ENCODE data around the gene LCMT1. TPM values are rescaled to one million over a fixed set of nuclear protein-coding genes. Genes with fewer than 3 reads are reported as not detected.
A peak's percentile ranks its signal among the peaks of the same experiment; 100 is the strongest.

Gene LCMT1
- total RNA-seq, 2 donors from 2014 or later = 42.6 to 50.0 TPM

DNA sequence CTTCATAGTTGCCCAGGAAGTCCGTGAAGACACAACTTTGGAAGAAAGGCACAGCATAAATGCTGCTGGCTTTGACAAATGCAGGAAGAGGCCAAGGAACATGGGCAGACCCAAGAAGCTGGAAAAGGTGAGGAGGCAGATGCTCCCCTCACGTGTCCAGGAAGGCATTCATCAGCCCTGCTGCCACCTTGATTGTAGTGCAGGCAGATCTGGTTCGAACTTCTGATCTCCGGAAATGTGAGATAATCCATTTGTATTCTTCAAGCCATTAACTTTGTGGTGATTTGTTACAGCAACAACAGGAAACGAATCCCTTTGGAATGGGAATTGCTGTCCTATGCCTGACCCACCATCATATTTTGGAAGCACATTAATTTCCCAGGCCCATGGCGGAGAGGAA lies 28.5 kb upstream of the LCMT1 start:
- Mint-ChIP-seq H3K36me3 (no peaks in the 10 kb centered on the region), H3K9me3 (no peaks in the 10 kb centered on the region), H3K27me3 (no peaks in the 10 kb centered on the region), H3K4me3 (no peak overlapping the region), H3K4me1 (ENCODE audit: low read depth in 2 of 2) (no peaks in the 10 kb centered on the region), H3K27ac (no peak overlapping the region)
- ATAC-seq = no peak
- DNase-seq (ENCODE audit: low spot score) = no peak

GRCh38 chr16:25083701-25084100 lies 27.8 kb upstream of the LCMT1 start:
- H3K4me1 Mint-ChIP-seq (ENCODE audit: low read depth in 2 of 2) = no peaks in the 10 kb centered on the region
- no peak for DNase-seq (ENCODE audit: low spot score)
- H3K4me3 Mint-ChIP-seq = no peak overlapping the region
- H3K27me3 Mint-ChIP-seq = no peaks in the 10 kb centered on the region
- ATAC-seq = no peak
- no peaks in the 10 kb centered on the region for H3K9me3 Mint-ChIP-seq
- H3K36me3 Mint-ChIP-seq = no peaks in the 10 kb centered on the region
- H3K27ac Mint-ChIP-seq = no peak overlapping the region

- no peak for ATAC-seq
- no peaks in the 10 kb centered on the region for H3K36me3 Mint-ChIP-seq
These were observed 26.7 kb upstream of the LCMT1 start for GRCh38 chr16:25084797-25085196.

GRCh38 chr16:25087761-25088160 lies 23.8 kb upstream of the LCMT1 start:
- Mint-ChIP-seq H3K4me3 (no peak overlapping the region), H3K27ac (no peak overlapping the region), H3K27me3 (no peaks in the 10 kb centered on the region), H3K4me1 (ENCODE audit: low read depth in 2 of 2) (peaks cover 4 to 5% of the 10 kb centered on the region in 2 donors), H3K9me3 (no peaks in the 10 kb centered on the region), H3K36me3 (no peaks in the 10 kb centered on the region)
- DNase-seq (ENCODE audit: low spot score) (no peak), ATAC-seq (no peak)

More at GRCh38 chr16:25084797-25085196, 26.7 kb upstream of the LCMT1 start:
- Mint-ChIP-seq H3K4me1 (ENCODE audit: low read depth in 2 of 2) (no peaks in the 10 kb centered on the region), H3K9me3 (no peaks in the 10 kb centered on the region), H3K27ac (no peak overlapping the region), H3K4me3 (no peak overlapping the region), H3K27me3 (no peaks in the 10 kb centered on the region)
- no peak for DNase-seq (ENCODE audit: low spot score)

- Mint-ChIP-seq H3K36me3 (no peaks in the 10 kb centered on the region), H3K27ac (no peak overlapping the region), H3K27me3 (no peaks in the 10 kb centered on the region), H3K4me3 (no peak overlapping the region), H3K4me1 (ENCODE audit: low read depth in 2 of 2) (peaks cover 15 to 16% of the 10 kb centered on the region in 2 donors), H3K9me3 (no peaks in the 10 kb centered on the region)
- ATAC-seq (no peak), DNase-seq (ENCODE audit: low spot score) (no peak)
These were observed 22.2 kb upstream of the LCMT1 start for GRCh38 chr16:25089351-25089750.

DNA sequence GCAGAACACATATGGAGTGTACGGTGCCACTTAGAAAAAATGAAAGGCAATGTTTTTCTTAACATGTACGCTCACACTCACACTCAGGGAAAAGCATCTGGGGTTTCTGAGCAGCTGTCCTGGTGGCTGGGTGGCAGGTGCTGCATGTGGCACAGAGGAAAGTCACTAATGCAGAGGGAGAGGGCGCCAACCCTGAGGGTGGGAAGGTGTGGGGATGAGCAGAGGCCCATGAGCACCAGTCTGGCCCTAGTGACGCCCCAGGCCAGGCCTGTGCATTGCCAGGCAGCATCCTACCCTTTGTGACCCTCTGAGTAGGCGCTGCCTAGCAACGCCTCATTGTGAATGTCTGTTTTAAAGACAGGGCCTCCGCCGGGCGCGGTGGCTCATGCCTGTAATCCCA lies 19.1 kb upstream of the LCMT1 start:
- Mint-ChIP-seq H3K9me3 (no peaks in the 10 kb centered on the region), H3K27ac (peak overlapping the region in 1 of 2 donors; percentile 8), H3K36me3 (no peaks in the 10 kb centered on the region), H3K4me3 (no peak overlapping the region), H3K27me3 (no peaks in the 10 kb centered on the region), H3K4me1 (ENCODE audit: low read depth in 2 of 2) (peaks cover 16 to 18% of the 10 kb centered on the region in 2 donors)
- DNase-seq (ENCODE audit: low spot score) = no peak
- ATAC-seq = no peak

DNA sequence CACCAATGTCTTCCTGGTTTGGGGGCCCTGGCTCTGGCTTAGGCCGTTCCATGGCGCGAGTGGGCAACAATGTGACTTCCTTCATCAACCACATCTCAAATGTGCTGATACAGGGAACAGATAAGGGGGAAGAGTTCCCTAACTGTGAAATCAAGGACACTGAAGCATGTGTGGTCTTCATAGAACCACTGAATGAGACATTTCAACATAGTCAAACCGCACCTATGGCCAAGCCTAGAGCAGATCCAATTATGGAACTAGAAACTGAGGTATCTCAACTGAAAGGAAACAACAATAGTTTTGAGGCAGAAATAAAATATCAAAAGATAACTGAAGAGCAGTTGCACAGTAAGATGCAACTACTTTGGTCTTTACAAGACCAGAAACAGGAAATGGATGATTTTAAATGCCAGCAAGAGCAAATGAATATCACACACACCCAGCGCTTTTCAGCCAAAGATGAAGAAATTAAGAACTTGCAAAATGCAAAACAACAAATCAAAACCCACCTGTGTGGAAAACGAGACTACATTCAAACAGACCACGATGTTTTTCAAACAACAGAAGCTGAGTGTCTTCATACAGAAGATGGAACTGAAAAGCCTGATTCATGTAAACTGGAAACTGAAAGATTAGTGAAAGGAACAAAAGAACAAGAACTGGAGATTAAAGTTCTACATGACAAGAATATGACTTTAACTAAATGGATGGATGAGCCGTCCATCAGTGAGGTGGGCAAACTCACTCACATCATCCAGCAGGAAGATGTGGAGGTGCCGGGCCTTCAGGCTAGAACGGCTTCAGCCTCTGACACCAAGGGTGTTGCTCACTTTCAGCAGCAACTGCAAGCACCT lies 18.1 kb upstream of the LCMT1 start:
- DNase-seq (ENCODE audit: low spot score) = no peak
- Mint-ChIP-seq H3K27me3 (no peaks in the 10 kb centered on the region), H3K9me3 (no peaks in the 10 kb centered on the region), H3K36me3 (no peaks in the 10 kb centered on the region), H3K4me1 (ENCODE audit: low read depth in 2 of 2) (peaks cover 16 to 18% of the 10 kb centered on the region in 2 donors), H3K4me3 (peak overlapping the region; percentile 43), H3K27ac (peak overlapping the region; percentile 12 to 64)
- ATAC-seq = peak; percentile 63 to 74

DNA sequence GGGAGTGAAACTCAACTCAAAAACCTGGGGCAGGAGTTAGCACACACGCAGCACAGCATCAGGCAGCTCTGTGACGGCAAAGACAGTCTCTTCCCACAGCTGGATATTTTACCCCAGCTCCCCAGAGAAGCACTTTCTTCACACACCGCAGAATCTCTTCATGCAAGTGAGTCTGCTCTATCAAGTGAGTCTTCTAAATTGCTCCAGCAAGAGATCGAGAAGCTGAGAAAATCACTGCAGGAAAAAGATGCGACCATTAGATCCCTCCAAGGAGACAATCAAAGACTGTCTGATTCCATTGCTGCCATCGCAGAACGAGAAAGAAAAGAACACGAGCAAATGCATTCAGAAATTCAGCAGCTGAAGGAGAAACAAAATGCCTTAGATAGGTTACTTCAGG lies 16.9 kb upstream of the LCMT1 start:
- no peak for DNase-seq (ENCODE audit: low spot score)
- H3K36me3 Mint-ChIP-seq = no peaks in the 10 kb centered on the region
- no peak for ATAC-seq
- H3K4me3 Mint-ChIP-seq = no peak overlapping the region
- no peaks in the 10 kb centered on the region for H3K9me3 Mint-ChIP-seq
- no peak overlapping the region for H3K27ac Mint-ChIP-seq
- no peaks in the 10 kb centered on the region for H3K27me3 Mint-ChIP-seq
- H3K4me1 Mint-ChIP-seq (ENCODE audit: low read depth in 2 of 2) = peaks cover 16 to 18% of the 10 kb centered on the region in 2 donors

GRCh38 chr16:25095636-25096035 lies 15.9 kb upstream of the LCMT1 start:
- Mint-ChIP-seq H3K36me3 (no peaks in the 10 kb centered on the region), H3K9me3 (no peaks in the 10 kb centered on the region), H3K27me3 (no peaks in the 10 kb centered on the region), H3K4me1 (ENCODE audit: low read depth in 2 of 2) (peaks cover 16 to 18% of the 10 kb centered on the region in 2 donors), H3K27ac (no peak overlapping the region), H3K4me3 (no peak overlapping the region)
- ATAC-seq = no peak
- no peak for DNase-seq (ENCODE audit: low spot score)

- DNase-seq (ENCODE audit: low spot score) (no peak), ATAC-seq (no peak)
- H3K4me3 Mint-ChIP-seq = no peak overlapping the region
- no peak overlapping the region for H3K27ac Mint-ChIP-seq
- H3K27me3 Mint-ChIP-seq = no peaks in the 10 kb centered on the region
- H3K9me3 Mint-ChIP-seq = no peaks in the 10 kb centered on the region
- H3K36me3 Mint-ChIP-seq = no peaks in the 10 kb centered on the region
- peaks cover 10 to 14% of the 10 kb centered on the region in 2 donors for H3K4me1 Mint-ChIP-seq (ENCODE audit: low read depth in 2 of 2)
These were observed 14.1 kb upstream of the LCMT1 start for GRCh38 chr16:25097276-25097975.

DNA sequence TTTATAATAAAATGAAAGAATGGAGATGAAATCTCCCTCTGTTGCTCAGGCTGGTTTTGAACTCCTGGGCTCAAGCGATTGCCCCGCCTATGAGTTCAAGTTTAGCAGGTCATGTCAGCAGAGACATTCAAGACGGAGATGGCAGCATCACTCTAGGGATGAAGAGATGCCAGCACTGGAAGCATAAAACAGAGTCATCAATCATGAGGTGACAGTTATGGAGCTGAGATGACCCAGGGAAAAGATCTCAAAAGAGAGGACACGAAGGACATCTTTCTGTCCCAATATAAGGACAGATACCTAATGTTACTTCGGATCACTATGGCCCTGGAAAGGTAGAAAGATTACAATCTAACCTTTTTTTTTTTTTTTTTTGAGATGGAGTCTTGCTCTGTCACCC lies 11.0 kb upstream of the LCMT1 start:
- H3K27me3 Mint-ChIP-seq = no peaks in the 10 kb centered on the region
- H3K9me3 Mint-ChIP-seq = no peaks in the 10 kb centered on the region
- H3K36me3 Mint-ChIP-seq = no peaks in the 10 kb centered on the region
- H3K4me1 Mint-ChIP-seq (ENCODE audit: low read depth in 2 of 2) = peaks cover 0 to 3% of the 10 kb centered on the region in 2 donors
- no peak for ATAC-seq
- H3K4me3 Mint-ChIP-seq = no peak overlapping the region
- DNase-seq (ENCODE audit: low spot score) = no peak
- H3K27ac Mint-ChIP-seq = no peak overlapping the region

GRCh38 chr16:25106567-25107465 lies 4.7 kb upstream of the LCMT1 start:
- H3K36me3 Mint-ChIP-seq = no peaks in the 10 kb centered on the region
- peak; percentile 83 to 85 for ATAC-seq
- H3K27me3 Mint-ChIP-seq = no peaks in the 10 kb centered on the region
- H3K27ac Mint-ChIP-seq = peak overlapping the region; percentile 94 to 97
- H3K4me3 Mint-ChIP-seq = peak overlapping the region; percentile 93
- DNase-seq (ENCODE audit: low spot score) = peak; percentile 92
- no peaks in the 10 kb centered on the region for H3K9me3 Mint-ChIP-seq
- peaks cover 27 to 32% of the 10 kb centered on the region in 2 donors for H3K4me1 Mint-ChIP-seq (ENCODE audit: low read depth in 2 of 2)

DNA sequence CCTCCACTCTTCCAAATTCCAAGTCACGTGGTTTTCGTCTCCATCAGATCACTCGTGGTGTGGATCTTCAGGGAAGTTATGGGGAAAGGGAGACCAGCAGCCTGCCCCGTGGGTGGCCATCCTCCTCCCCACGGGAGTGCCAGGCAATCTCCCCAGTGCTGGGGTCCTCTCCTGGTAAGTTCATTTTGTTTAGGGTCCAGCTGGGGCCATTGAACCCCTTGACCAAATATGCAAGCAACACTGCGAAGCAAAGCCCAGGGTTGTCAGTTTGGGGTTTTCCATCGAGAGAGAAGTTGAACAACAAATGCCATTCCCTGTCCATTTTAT lies 4.1 kb upstream of the LCMT1 start:
- H3K36me3 Mint-ChIP-seq = no peaks in the 10 kb centered on the region
- no peaks in the 10 kb centered on the region for H3K9me3 Mint-ChIP-seq
- H3K27me3 Mint-ChIP-seq = no peaks in the 10 kb centered on the region
- H3K27ac Mint-ChIP-seq = peak overlapping the region; percentile 94 to 97
- H3K4me3 Mint-ChIP-seq = peak overlapping the region; percentile 93
- no peak for DNase-seq (ENCODE audit: low spot score)
- ATAC-seq = no peak
- H3K4me1 Mint-ChIP-seq (ENCODE audit: low read depth in 2 of 2) = peaks cover 31 to 36% of the 10 kb centered on the region in 2 donors
